Activated effector memory CD4-positive, alpha-beta T cell treated with Interleukin-2 at 50 U/mL for 16 hours (primary cell): ENCODE measurements around the gene MAFG.
"Not testable (repeated sequence)": the region's sequence is repeated elsewhere in the genome, so short reads cannot be mapped to it uniquely, and the experiment has no call there.

Experiments used
- DNase-seq: peaks from one replicate; pipeline ENCODE4 v3.0.0-alpha.2; 2020

Gene MAFG

GRCh38 chr17:81921996-81922565 lies 5.5 kb downstream of the MAFG start:
- DNase-seq, result no peak

- no peak for DNase-seq
Measured at GRCh38 chr17:81921537-81921862, 6.0 kb downstream of the MAFG start.

- DNase-seq, result no peak
Measured at GRCh38 chr17:81920612-81921536, 6.7 kb downstream of the MAFG start.

- DNase-seq, result no peak
Measured at GRCh38 chr17:81918832-81919545, 8.5 kb downstream of the MAFG start.

- DNase-seq, result not testable (repeated sequence)
Measured at GRCh38 chr17:81918333-81918669, 9.2 kb downstream of the MAFG start.

- DNase-seq, result peak; percentile 75
Measured at GRCh38 chr17:81917565-81918332, 9.8 kb downstream of the MAFG start, which contains the start of gene SIRT7. TSS of gene SIRT7 (minus strand) at chr17:81918176. CDS start at chr17:81918131, 45 bp downstream.

GRCh38 chr17:81916234-81917001 lies 11.1 kb downstream of the MAFG start:
- DNase-seq, result no peak

GRCh38 chr17:81915331-81915730 lies 12.2 kb downstream of the MAFG start:
- no peak for DNase-seq

GRCh38 chr17:81914103-81914850 lies 13.3 kb downstream of the MAFG start:
- DNase-seq, result no peak

- no peak for DNase-seq
Measured at GRCh38 chr17:81913394-81914102, 14.0 kb downstream of the MAFG start.

- no peak for DNase-seq
Measured at GRCh38 chr17:81912441-81913309, 14.9 kb downstream of the MAFG start.

- DNase-seq, result no peak
Measured at GRCh38 chr17:81911969-81912368, 15.6 kb downstream of the MAFG start.

- DNase-seq, result peak; percentile 88
Measured at GRCh38 chr17:81911277-81911961, 16.1 kb downstream of the MAFG start, which contains the start of gene PCYT2. TSS of gene PCYT2 (minus strand) at chr17:81911399. CDS start at chr17:81911355, 44 bp downstream.

- DNase-seq, result no peak
Measured at GRCh38 chr17:81910840-81911276, 16.7 kb downstream of the MAFG start.

GRCh38 chr17:81909966-81910839 lies 17.3 kb downstream of the MAFG start:
- no peak for DNase-seq

- no peak for DNase-seq
Measured at GRCh38 chr17:81909231-81909630, 18.3 kb downstream of the MAFG start.

GRCh38 chr17:81908793-81909192 lies 18.7 kb downstream of the MAFG start:
- no peak for DNase-seq
